Measurements from ENCODE around the gene LIPG.
"Not testable (repeated sequence)": the region's sequence is repeated elsewhere in the genome, so short reads cannot be mapped to it uniquely, and the experiment has no call there.

Gene LIPG

DNA sequence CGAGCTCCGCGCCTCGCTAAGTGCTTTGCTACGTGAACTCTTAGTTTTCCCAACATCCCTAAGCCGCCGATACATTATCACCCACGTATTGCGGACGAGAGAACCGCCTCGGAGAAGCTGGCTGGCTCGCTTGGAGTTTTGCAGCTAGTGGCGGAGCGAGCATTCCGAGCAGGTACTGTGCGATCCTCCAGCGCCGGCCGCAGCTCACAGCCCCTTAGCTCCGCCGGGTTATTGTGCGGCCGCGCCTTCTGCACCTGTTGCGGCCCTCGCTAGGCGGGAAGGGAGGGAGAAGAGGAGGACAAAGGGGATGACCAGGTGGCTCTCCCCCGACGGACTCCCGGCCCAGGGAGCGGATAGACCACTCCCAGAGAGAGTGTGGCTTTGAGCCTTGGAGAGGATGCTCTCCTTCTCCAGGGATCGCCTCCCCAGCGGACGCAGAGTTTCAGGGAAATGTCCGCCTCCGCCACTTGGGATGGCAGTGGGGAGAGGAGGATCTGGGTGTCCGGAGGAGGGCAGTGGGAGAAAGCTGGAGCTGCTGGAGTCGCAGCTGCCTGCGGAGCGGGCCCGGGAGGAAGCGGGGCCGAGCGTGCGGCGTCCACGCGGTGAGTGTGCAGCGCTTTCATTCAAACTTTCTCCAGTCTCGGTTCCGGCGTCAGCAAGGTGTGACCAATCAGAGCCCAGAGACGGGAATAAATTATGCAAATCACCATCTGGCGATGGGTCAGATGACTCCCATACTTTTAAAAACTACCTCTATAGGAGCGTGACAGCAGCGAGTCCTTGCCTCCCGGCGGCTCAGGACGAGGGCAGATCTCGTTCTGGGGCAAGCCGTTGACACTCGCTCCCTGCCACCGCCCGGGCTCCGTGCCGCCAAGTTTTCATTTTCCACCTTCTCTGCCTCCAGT lies at the start of gene LIPG:
TSS of gene LIPG (plus strand) at position 769 of the 905 bp plus-strand sequence. CDS start 252 bp downstream, outside the sequence.
- peak; percentile 5 to 46 for DNase-seq

GRCh38 chr18:49512876-49513275 lies 49.0 kb upstream of the LIPG start:
- not testable (repeated sequence) for DNase-seq

GRCh38 chr18:49514577-49514976 lies 47.3 kb upstream of the LIPG start:
- no peak for DNase-seq

DNA sequence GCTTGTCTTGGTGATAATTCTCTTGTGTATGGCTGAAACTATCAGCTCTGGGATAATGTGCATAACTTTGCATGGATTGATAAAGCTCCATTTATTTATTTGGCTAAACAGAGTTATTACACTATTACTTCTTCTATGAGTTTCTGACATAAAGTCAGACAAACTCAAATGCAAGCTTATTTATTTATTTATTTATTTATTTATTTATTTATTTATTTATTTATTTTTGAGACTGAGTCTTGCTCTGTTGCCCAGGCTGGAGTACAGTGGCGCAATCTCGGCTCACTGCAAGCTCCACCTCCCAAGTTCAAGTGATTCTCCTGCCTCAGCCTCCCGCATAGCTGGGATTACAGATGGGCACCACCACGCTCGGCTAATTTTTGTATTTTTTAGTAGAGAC lies 46.9 kb upstream of the LIPG start:
- not testable (repeated sequence) for DNase-seq

DNA sequence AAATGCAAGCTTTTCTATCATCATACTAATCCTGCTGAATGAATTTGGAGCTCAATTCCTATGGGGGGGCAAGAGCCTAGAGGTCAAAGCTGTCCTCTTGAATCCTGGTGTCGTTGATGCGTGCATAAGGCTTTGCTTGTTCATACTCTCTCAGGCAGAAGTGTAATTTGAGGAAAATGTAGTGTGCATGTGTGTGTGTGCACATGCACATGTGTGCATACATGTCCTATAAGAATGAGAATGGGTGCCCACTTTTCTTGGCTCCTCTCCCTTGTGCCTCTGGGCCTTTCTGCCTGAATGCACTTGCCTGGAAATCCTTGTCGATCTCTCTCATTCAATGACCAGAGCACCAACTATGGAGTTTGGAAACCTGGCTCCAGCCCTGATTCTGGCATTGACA lies 46.3 kb upstream of the LIPG start:
- DNase-seq, result no peak

DNA sequence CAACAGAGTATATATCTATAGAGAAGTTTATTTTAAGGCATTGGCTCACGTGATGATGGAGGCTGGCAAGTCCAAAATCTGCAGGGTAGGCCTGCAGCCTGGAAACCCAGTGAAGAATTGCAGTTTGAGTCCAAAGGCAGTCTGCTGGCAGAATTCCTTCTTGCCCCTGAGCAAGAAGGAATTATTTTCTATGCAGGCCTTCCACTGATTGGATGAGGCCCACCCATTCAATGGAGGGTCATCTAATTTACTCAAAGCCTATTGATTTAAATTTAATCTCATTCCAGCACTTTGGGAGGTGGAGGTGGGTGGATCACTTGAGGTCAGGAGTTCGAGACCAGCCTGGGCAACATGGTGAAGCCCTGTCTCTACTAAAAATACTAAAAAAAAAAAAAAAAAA lies 44.4 kb upstream of the LIPG start:
- DNase-seq, result no peak

DNA sequence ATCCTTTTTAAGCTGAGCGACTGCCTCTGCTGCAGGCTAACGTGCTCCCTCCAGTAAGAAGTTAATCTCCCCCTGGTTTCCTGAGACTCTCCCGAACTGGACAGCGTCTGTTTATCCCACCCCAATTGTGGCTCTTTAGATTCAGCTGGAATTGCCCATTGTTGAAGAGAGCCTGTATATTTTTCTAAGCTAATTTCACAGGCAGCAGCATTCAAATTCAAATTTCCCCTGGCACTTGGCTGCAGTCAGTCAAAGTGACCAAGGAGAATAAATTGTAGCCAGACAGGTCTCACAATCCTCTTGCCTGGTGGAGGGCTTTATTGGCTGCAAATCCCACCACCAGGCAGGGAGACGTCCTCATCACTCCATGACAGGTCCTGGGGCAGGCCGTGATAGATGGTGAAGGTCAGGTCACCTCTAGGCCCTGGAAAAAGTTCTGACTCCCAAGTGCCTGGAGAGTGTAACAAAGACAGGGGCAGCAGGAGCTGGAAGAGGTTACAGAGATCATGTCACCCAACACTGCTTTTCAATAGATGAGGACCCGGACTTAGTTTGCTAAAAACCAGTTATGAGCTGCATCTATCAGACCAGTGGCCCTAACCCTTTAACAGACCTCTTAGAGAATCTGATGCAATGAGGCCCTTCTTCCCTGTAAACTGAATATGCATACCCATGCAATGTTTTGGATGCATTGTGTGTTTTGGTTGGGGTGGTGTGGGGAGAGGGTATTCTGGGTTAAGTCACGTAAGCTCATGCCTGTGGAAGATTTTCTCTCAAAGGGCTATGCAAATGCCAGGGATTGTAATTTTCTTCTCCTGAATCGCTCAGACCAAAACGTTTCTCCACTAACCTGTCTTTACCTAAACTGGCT lies 42.5 kb upstream of the LIPG start:
- no peak for DNase-seq

GRCh38 chr18:49520661-49521145 lies 41.2 kb upstream of the LIPG start:
- DNase-seq, result no peak

DNA sequence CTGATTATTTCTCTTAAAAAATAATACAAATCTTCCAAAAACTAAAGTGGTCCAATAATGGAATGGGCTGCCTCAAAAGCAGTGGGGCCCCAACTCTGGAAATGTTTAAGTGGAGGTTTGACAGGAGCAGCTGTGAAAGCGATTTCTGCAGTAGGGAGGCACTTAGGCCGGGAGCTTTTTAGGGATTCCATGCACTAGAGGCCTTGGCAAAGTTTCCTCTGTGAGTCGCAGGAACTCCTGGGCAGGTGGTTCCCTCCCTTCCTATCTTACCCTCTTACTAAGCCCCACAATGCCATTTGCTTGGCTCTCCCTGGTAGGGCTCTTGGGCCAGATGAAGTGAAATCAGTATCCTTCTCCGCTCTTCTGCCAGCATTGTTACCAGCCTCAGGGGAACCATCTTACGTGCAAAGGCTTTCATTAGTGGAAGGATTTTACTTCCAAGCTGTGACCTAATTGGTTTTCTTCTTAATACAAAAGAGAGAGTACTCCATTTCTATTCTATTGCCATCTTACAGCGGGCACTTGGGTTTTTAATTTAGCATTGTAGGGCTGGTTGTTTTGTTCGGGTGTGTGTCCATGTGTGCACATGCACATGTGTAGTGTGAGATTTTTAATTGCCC lies 40.5 kb upstream of the LIPG start:
- DNase-seq, result no peak

DNA sequence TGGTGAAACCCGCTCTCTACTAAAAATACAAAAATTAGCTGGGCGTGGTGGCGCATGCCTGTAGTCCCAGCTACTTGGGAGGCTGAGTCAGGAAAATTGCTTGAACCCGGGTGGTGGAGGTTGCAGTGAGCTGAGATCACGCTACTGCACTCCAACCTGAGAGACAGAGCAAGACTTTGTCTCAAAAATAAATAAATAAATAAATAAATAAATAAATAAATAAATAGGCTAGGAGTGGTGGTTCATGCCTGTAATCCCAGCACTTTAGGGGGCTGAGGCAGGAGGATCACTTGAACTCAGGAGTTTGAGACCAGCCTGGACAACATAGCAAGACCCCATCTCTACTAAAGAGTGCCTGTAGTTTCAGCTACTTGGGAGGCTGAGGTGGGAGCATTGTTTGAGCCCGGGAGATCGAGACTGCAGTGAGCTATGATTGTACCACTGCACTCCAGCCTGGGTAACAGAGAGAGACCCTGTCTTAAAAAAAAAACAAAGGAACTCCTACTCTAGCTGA lies 38.2 kb upstream of the LIPG start:
- not testable (repeated sequence) for DNase-seq

DNA sequence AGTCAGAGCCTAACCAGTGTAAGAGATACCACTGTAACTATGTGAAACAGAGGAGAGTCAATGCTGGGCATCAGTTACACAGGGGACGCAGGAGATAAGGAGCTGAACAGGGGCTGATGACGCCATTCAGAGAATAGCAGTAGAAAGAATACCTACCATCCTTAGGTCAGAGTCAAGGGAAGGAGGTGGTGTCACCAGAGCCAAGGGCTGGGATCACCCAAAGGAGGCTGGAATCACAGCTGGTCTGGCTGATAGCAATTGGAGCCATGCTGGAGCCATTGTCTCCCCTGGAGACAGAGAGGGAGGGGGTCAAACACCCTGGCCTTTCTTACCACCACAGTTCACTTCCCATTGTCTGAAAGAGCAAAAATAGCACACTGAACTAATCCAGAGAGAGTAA lies 37.5 kb upstream of the LIPG start:
- DNase-seq, result no peak

- DNase-seq, result no peak
Measured at GRCh38 chr18:49524951-49525350, 36.9 kb upstream of the LIPG start.

- DNase-seq, result no peak
Measured at GRCh38 chr18:49525981-49526380, 35.9 kb upstream of the LIPG start.

GRCh38 chr18:49527631-49528327 lies 34.1 kb upstream of the LIPG start:
- DNase-seq, result no peak

- no peak for DNase-seq
Measured at GRCh38 chr18:49529596-49529995, 32.3 kb upstream of the LIPG start.

- no peak for DNase-seq
Measured at GRCh38 chr18:49531678-49532153, 30.1 kb upstream of the LIPG start.

DNA sequence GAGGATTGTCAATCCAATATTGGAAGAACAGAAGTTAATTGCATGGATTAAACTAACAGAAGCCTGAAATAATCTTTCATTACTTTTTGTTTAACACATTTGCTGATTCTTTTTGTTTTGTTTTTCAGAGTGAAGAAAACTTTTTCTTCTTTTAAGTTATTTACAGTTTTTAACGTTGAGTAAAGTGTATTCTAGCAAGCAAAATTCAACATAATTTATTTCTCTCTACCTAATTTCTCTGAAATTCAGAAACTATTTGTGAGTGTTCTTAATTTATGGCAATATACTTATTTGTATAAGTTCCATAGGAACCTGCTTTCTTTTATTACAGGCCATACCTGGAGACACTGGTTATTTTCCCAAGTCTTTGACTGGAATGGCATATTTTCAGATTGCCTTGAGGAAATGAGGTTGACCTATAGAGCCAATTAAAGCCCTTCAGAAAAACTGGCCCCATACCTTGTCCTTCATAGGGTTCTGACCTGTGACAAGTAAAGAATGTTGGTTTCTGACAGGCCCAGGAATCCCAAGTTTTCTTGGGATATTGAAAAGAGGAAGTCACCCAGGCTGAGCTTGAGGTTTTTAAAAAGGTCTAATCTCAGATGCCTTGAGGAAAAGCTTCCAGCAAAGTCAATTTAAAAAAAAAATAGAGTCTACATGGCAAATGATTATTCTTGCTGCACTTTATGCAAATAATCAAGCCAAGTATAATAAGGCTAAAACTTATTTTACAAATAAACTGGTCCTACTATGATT lies 26.8 kb upstream of the LIPG start:
- no peak for DNase-seq

DNA sequence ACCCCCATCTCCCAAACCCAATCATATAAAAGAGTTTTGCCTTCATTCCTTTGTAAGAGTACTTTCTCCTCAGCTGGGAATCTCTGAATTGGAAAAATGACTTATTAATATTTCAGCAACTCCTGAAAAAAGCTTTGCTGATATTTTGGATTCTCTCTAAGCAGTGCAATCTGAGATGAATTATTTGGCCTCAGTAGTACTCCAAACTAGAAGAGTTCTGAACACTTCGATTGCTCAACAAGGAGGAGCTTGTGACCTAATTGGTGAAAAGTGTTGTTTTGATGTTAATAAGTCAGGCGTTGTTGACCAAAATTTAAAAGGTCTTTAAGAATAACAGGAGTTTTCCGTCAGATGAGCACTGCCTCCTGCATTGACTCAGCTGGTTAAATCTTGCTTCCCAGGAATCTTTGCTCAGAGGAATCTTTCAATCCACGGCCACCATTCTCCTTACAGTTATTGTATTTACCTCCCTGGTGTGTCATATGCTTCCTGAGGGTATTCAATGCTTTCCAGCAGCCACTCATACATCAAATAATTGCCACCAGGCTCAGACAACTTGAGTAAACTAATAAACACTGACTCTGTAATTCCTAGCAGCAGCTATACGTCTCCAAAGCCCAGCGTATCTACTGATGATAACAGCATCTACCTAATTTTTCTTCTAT lies 24.5 kb upstream of the LIPG start:
- no peak for DNase-seq

DNA sequence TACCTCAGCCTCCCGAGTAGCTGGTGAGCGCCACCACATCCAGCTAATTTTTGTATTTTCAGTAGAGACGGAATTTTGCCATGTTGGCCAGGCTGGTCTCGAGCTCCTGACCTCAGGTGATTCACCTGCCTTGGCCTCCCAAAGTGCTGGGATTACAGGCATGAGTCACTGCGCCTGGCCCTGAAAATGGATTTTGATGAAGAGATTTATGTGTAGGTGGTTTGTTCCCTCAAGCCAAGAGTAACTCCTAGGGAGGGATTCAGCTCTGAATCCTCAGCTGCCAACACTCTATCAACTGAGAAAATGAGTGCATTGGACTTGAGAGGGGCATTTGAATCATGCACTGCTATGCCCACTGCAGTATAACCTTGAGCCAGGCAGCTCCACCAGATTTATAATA lies 17.5 kb upstream of the LIPG start:
- no peak for DNase-seq

DNA sequence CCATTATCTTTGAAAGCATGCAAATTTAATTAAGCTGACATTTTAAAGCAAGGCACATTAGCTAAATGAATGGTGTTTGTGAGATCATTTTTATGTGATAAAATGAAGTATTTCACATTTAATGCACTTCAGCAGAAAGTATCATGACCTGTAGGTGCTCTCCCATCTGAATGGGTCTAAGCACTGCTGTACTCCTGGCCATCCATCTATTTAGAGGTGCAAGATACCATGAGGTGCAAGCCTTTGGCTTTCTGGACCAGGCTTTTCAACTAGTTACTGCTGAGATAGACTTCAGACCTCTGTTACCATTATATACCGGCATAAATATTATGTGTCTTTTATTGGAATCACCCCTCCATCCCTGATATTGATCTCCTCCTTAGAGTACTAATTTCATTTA lies 15.6 kb upstream of the LIPG start:
- no peak for DNase-seq
